PC-3 (cell line): ENCODE data around the gene COPZ1.

Source experiments
- CTCF ChIP-seq: fragments of 300-600 bp; sonication (generic); conservative IDR thresholded peaks from 2 replicates; pipeline ENCODE4 v1.5.1; 2017; ENCODE audit warnings: antibody characterized with exemption, low read depth, mild to moderate bottlenecking, low read length
- EZH2phosphoT487 ChIP-seq: fragments of 300-600 bp; sonication (generic); IDR thresholded peaks from 2 replicates; pipeline ENCODE4 v1.6.1; 2018; ENCODE audit warnings: mild to moderate bottlenecking, antibody characterized with exemption, low read length, borderline replicate concordance

- TF ChIP-seq CTCF (peak; percentile 80), EZH2phosphoT487 (no peak)
Observed at GRCh38 chr12:54370171-54370730, 45.3 kb downstream of the COPZ1 start.
